Osteocyte (in vitro differentiated cells): Measurements from ENCODE around the gene FGF3. TPM values are rescaled to one million over a fixed set of nuclear protein-coding genes. Genes with fewer than 3 reads are reported as not detected.

Experiments
- DNase-seq: peaks from one replicate; pipeline ENCODE4 v3.0.0; 2021; ENCODE audit warnings: mixed read lengths; ENCODE audit not compliant: unreplicated experiment; ENCODE audit errors: extremely low spot score
- H3K27ac Mint-ChIP-seq: one replicate; pipeline ENCODE4 v1.8.0; 2021; ENCODE audit warnings: mild to moderate bottlenecking, mixed read lengths; ENCODE audit not compliant: unreplicated experiment
- H3K27me3 Mint-ChIP-seq: one replicate; pipeline ENCODE4 v1.8.0; 2021; ENCODE audit warnings: mixed read lengths; ENCODE audit not compliant: unreplicated experiment
- H3K36me3 Mint-ChIP-seq: one replicate; pipeline ENCODE4 v1.8.0; 2021; ENCODE audit warnings: mixed read lengths; ENCODE audit not compliant: unreplicated experiment
- H3K4me1 Mint-ChIP-seq: one replicate; pipeline ENCODE4 v1.8.0; 2021; ENCODE audit warnings: mixed read lengths; ENCODE audit not compliant: unreplicated experiment
- H3K4me3 Mint-ChIP-seq: one replicate; pipeline ENCODE4 v1.8.0; 2021; ENCODE audit warnings: mild to moderate bottlenecking, moderate library complexity, mixed read lengths; ENCODE audit not compliant: unreplicated experiment
- H3K9me3 Mint-ChIP-seq: one replicate; pipeline ENCODE4 v1.8.0; 2021; ENCODE audit warnings: mixed read lengths; ENCODE audit not compliant: unreplicated experiment
- CTCF ChIP-seq: fragments of 200-600 bp; sonication (generic); IDR thresholded peaks from 2 replicates; pipeline ENCODE4 v1.5.0; 2021; ENCODE audit warnings: antibody characterized with exemption, mild to moderate bottlenecking, moderate library complexity
- total RNA-seq: library from RNA; stranded (reverse); gene quantifications from 2 replicates; pipeline ENCODE4 v1.2.1, GENCODE V29; 2021

Gene FGF3
- total RNA-seq, 1 donor from 2014 or later = 2.5 TPM

GRCh38 chr11:69791276-69792180 lies 27.7 kb downstream of the FGF3 start:
- H3K9me3 Mint-ChIP-seq = no peaks in the 10 kb centered on the region
- no peak overlapping the region for H3K4me3 Mint-ChIP-seq
- no peaks in the 10 kb centered on the region for H3K36me3 Mint-ChIP-seq
- H3K27me3 Mint-ChIP-seq = peaks cover 5% of the 10 kb centered on the region
- H3K27ac Mint-ChIP-seq = no peak overlapping the region
- H3K4me1 Mint-ChIP-seq = peaks cover 8% of the 10 kb centered on the region
- no peak for TF ChIP-seq CTCF
- DNase-seq = no peak

GRCh38 chr11:69788956-69789355 lies 30.3 kb downstream of the FGF3 start:
- Mint-ChIP-seq H3K27ac (no peak overlapping the region), H3K27me3 (peaks cover 7% of the 10 kb centered on the region), H3K36me3 (no peaks in the 10 kb centered on the region), H3K4me1 (peaks cover 8% of the 10 kb centered on the region), H3K9me3 (no peaks in the 10 kb centered on the region), H3K4me3 (no peak overlapping the region)
- no peak for TF ChIP-seq CTCF
- no peak for DNase-seq

GRCh38 chr11:69787906-69788305 lies 31.3 kb downstream of the FGF3 start:
- Mint-ChIP-seq H3K4me3 (no peak overlapping the region), H3K4me1 (peaks cover 8% of the 10 kb centered on the region), H3K9me3 (no peaks in the 10 kb centered on the region), H3K27ac (no peak overlapping the region), H3K27me3 (peaks cover 8% of the 10 kb centered on the region), H3K36me3 (no peaks in the 10 kb centered on the region)
- no peak for DNase-seq
- no peak for TF ChIP-seq CTCF

- H3K27ac Mint-ChIP-seq = no peak overlapping the region
- no peaks in the 10 kb centered on the region for H3K36me3 Mint-ChIP-seq
- H3K4me1 Mint-ChIP-seq = peaks cover 8% of the 10 kb centered on the region
- TF ChIP-seq CTCF = no peak
- H3K27me3 Mint-ChIP-seq = peaks cover 8% of the 10 kb centered on the region
- no peak for DNase-seq
- H3K4me3 Mint-ChIP-seq = no peak overlapping the region
- no peaks in the 10 kb centered on the region for H3K9me3 Mint-ChIP-seq
Measured at GRCh38 chr11:69787457-69787856, 31.8 kb downstream of the FGF3 start.

GRCh38 chr11:69781241-69781640 lies 38.0 kb downstream of the FGF3 start:
- Mint-ChIP-seq H3K9me3 (no peaks in the 10 kb centered on the region), H3K27me3 (peaks cover 44% of the 10 kb centered on the region), H3K36me3 (no peaks in the 10 kb centered on the region), H3K27ac (no peak overlapping the region), H3K4me3 (no peak overlapping the region), H3K4me1 (no peaks in the 10 kb centered on the region)
- no peak for DNase-seq
- TF ChIP-seq CTCF = no peak
